ENCODE data around the gene PAH.

- TF ChIP-seq BHLHE40 (IDR thresholded peaks at IDR 0.05; ENCODE audit: borderline replicate concordance): no peak
- TF ChIP-seq NFRKB (IDR thresholded peaks at IDR 0.05): no peak
- no peak for TF ChIP-seq ELF4 (IDR thresholded peaks at IDR 0.05)
- no peak for TF ChIP-seq SP1 (IDR thresholded peaks at IDR 0.05)
- TF ChIP-seq SUZ12 (IDR thresholded peaks at IDR 0.05): no peak
- TF ChIP-seq ZNF384 (IDR thresholded peaks at IDR 0.05): no peak
- no peak for TF ChIP-seq TARDBP (IDR thresholded peaks at IDR 0.05)
- TF ChIP-seq HDGF (IDR thresholded peaks at IDR 0.05; ENCODE audit: borderline replicate concordance): no peak
- no peak for TF ChIP-seq FOXM1 (IDR thresholded peaks at IDR 0.05; ENCODE audit: borderline replicate concordance)
- no peak for TF ChIP-seq ARNT (IDR thresholded peaks at IDR 0.05)
- TF ChIP-seq FOXA1 (IDR thresholded peaks at IDR 0.05): no peak
These were observed 33.7 kb downstream of the PAH start for GRCh38 chr12:102883204-102883799.

All from HEK293T (cell line).